ENCODE measurements around the gene MMRN2. TPM values are rescaled to one million over a fixed set of nuclear protein-coding genes. Genes with fewer than 3 reads are reported as not detected.

MMRN2 gene
- total RNA-seq, 4 donors from 2014 or later, result 29.3 to 148 (median 78.2) TPM

DNA sequence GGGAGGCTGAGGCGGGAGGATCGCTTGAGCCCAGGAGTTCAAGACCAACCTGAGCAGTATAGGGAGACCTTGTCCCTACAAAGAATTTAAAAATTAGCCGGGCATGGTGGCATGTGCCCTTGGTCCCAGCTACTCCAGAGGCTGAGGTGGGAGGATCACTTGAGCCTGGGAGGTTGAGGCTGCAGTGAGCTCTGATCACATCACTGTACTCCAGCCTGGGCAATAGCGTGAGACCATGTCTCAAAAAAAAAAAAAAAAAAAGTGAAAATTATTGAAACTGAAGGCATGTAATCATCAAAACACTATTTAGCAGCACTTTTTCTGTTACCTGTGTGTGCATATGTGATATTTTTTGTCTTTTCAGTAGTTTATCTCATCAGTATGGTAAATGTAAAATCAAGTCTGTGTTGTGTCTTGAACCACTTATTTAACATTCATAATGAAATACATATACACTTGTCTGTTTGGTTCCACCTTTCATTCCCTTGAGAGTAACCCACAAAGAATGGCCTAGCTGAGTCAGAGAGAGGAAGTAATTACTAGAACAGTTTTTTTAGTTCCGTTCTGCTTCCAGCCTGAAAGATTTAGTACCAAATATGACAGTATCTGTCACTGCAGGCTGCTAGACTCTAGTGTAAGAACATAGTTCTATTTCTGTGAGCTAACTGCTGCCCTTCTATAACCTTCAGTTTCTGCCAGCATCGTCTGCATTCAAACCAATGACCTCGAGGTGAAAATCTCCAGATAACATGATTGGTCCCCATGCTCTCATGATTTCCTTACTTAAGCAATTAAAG lies 68.6 kb downstream of the MMRN2 start:
- no peak for TF ChIP-seq CTCF (IDR thresholded peaks at IDR 0.05)
- no peak for DNase-seq (ENCODE audit: low spot score)
- no peak for ATAC-seq (ENCODE audit: low FRiP score)

Small RNA genes within 50 kb of the gene (small RNA-seq; reads per million reads assigned to genes)
- gene BMS1P3, result not detected
- not detected for gene RNU1-19P

Other genes with a start within 250 kb of the MMRN2 start
- gene BMPR1A, start 201.0 kb downstream of the MMRN2 start, total RNA-seq, result 10 to 100 TPM; 26.5 to 44.9 (median 37.1) TPM
- 100 to 1,000 TPM in 3 of 4 donors, 10 to 100 TPM in 1; 70.9 to 252 (median 180) TPM for gene SNCG, start 984 bp upstream of the MMRN2 start, total RNA-seq
- gene ADIRF, start 10.9 kb upstream of the MMRN2 start, total RNA-seq, result 100 to 1,000 TPM; 504 to 829 (median 668) TPM
- gene FAM25A, start 62.7 kb upstream of the MMRN2 start, total RNA-seq, result not detected
- gene GLUD1, start 137.2 kb upstream of the MMRN2 start, total RNA-seq, result 100 to 1,000 TPM; 140 to 171 (median 157) TPM
- gene SHLD2, start 137.6 kb upstream of the MMRN2 start, total RNA-seq, result 10 to 100 TPM; 26.8 to 34.1 (median 30.9) TPM